AG08396 (cell line): ENCODE measurements around the gene MAPKAPK2.

Source experiments
- DNase-seq: peaks from one replicate; pipeline ENCODE4 v3.0.0; 2012; ENCODE audit warnings: low spot score, mixed read lengths

MAPKAPK2 gene

DNA sequence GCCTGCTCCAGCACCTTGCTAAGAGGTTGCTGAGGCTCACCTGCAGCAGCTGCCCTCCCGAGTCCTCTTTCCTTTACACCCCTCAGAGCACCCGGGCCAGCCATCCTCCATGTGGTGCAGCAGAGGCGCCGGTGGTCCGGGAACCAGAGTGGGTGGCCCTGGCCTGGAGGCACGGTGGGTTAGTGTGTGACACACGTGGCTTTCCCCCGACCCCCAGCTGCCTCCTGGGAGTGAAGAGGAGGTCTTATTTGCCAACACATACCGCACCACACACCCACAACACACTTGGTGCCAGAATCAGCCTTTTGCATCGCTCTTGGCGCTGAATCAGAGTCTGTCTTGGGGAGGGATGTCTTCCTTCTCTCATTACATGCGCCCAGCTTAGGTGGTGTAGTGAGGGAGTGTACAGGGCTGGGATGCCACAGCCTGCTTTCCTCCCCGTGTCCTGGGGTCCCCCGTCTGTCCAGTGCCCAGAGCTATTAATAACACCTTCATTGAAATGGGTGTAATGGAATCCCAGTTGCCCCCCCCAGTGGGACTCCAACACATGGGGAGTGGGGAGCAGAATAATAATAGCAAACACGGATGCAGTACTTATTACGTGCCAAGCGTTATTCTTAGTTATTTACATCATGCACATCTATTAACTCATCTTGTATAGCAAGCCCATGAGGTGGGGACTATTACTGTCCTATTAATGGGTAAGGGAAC is 38.2 kb downstream of the MAPKAPK2 start:
- DNase-seq, result no peak

GRCh38 chr1:206723462-206723804 is 38.7 kb downstream of the MAPKAPK2 start:
- DNase-seq, result no peak

DNA sequence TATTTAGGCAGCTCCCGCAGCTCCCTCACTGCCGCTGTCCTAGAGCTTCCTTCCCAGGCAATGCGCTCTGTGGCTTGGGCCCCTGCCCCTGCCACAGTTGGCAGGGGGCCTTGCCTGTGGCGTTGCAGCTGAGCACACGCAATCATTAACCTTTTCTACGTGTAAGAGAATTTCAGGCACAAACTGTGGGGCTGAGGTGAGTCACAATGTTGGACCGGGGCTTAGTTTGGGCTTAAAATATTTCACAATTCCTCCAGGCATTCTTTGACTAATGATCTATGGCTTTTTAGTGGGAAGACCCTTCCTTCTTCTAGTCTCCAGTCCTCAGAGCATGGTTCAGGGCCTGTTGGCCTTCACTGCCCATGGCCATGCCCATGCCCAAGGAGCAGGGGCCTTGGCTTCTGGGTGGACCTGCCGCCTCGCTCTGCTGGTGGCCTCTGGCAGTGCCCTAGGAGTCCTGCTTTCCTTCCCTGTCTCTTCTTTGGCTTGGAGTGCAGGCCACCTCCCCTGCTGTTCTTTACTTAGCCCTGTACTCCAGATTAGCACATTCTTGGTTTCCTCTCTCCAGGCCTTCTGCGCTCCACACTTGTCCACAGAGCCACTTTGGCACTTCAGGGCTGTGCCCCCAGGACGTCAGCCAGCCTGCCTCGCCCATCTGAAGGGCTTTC is 39.2 kb downstream of the MAPKAPK2 start:
- peak; percentile 60 for DNase-seq

- peak; percentile 64 for DNase-seq
Observed at GRCh38 chr1:206725109-206725963, 40.6 kb downstream of the MAPKAPK2 start.

DNA sequence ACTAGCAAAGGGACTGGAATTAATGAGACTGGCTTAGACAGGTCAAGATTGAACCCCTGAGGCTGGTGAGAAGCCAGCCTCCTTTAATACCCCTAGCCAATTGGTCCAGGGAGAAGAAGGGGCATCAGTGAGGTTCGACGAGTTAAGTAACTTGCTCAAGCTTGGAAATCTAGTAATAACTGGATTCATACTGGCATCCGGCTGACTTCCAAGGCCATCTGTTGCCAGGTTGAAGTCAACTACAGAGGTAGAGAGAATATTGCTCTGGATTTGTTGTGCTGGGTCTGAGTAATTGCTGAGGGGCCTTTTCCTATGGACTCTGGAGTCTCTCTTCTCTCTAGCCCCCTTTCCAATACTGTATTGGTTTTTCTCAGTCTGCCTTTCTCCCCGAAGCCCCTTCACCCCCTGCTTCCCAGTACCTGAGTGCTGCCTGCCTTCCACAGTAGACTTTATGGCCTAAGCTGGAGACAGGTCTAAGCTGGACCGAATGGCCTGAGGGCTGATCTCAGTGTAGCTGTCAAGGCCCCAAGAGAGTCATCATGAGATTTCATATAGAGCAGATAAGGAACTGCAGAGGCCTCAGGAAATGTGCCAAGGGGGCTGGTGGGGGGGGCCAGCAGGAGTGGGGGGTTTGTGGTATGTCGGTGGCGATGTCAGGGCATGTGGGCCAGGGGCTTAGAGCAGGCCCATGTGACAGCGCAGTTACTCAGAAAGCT is 43.4 kb downstream of the MAPKAPK2 start:
- no peak for DNase-seq

DNA sequence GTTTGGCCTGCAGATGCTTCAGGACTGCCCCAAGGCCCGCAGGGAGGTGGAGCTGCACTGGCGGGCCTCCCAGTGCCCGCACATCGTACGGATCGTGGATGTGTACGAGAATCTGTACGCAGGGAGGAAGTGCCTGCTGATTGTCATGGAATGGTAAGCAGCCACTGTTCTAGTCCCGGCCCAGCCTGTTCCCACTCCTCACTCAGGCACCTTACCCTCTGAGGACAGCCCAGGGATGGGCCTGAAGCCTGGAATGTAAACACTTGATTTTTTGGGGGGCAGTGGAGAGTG is 43.9 kb downstream of the MAPKAPK2 start:
- no peak for DNase-seq

DNA sequence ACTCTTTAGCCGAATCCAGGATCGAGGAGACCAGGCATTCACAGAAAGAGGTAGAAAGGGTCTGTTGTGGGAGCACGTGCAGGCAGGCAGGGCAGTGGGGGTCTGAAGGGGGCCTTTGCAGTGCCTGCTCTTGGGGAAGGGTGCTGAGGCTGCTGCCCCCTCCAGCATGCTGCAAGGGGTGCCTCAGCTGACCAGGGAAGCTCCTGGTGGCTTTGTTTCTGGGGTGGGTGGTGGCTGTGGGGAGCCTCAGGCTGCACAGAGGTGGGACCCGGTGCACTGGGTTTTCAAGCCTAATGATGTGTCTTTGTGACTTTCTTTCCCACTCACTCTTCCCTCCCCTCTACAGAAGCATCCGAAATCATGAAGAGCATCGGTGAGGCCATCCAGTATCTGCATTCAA is 44.3 kb downstream of the MAPKAPK2 start:
- no peak for DNase-seq

GRCh38 chr1:206729507-206729906 is 44.8 kb downstream of the MAPKAPK2 start:
- DNase-seq, result no peak

GRCh38 chr1:206732508-206732907 is 47.8 kb downstream of the MAPKAPK2 start:
- DNase-seq, result no peak

- no peak for DNase-seq
Observed at GRCh38 chr1:206732992-206733391, 48.3 kb downstream of the MAPKAPK2 start.

GRCh38 chr1:206734499-206735142 is 49.9 kb downstream of the MAPKAPK2 start:
- DNase-seq, result peak; percentile 68

DNA sequence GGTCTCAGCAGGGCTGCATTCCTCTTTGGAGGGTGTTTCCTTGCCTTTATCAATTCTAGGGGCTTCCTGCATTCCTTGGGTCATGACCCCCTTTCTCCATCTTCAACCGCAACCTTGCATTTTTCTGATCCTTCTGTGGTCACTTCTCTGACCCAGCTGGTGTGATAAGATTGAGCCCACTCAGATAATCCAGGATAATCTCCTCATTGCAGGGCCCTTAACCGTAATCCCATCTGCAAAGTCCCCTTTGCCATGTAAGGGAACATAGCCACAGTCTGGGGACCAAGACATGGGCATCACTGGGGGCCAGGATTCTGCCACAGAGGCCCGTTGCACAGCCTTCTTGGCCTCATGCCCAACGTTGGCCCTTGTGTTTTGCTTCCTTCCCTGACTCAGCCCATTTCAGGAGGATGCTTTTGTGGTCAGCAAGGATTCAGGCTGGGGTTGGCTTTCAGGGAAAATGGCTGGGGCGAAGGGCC is 50.9 kb downstream of the MAPKAPK2 start:
- peak; percentile 37 for DNase-seq

DNA sequence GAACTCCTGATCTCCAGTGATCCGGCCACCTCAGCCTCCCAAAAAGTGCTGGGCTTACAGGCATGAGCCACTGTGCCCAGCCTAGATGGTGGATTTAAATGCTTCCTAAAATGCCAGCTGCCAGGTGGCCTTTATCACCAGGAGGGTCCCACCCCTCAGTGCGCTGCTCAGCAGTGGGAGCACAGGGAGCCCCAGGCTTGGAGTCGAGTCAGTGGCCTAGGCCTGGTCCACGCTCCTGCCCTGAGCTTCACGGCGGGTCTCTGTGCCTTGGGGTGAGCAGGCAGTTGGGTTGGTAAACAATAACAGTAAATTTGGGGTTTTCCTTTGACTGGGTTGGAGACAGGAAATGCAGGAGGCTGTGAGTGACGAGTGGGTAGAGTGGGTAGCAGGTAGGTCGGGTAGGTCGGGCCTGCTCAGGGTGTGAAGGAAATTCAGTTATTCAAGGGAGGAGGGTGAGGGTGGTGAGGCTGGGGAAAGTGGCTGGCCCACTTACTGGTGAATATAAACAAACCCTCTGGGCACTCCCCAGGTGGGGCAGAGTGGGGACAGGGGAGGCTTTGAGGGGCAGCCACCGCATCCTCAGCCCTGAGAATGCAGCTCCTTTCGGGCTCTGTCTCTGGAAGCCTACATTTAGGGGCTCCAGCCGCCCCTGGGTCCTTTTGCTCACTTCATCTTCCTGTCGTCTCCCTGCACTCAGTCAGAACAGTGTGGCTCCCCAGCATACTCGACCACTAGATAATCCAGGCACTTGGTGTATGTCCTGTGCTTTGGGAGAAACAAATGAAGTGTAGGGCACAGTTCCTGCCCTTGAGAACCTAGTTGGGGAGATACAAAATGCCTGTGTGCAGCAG is 52.4 kb downstream of the MAPKAPK2 start:
- DNase-seq, result no peak

DNA sequence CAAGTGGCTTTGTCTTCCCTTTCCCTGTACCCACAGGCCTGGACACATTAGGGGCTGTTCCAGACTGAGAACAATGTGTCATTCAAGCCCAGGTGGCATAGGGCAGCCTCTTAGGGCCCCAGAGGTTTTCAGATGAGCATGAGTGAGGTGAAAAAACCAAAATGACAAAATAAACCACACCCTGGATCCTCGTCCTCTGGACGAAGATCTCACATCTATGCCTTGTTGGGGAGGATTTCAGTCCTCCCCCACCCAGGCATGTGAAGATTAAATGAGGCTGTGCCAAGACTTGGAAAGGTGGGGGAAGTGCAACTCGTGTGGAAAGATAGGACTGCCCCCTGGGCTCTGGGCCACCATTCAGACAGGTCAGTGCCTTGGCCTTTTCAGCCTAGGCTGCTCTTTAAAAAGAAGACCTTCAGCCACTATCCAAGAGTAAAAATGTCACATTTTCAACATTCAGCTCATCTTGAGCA is 53.1 kb downstream of the MAPKAPK2 start:
- no peak for DNase-seq

DNA sequence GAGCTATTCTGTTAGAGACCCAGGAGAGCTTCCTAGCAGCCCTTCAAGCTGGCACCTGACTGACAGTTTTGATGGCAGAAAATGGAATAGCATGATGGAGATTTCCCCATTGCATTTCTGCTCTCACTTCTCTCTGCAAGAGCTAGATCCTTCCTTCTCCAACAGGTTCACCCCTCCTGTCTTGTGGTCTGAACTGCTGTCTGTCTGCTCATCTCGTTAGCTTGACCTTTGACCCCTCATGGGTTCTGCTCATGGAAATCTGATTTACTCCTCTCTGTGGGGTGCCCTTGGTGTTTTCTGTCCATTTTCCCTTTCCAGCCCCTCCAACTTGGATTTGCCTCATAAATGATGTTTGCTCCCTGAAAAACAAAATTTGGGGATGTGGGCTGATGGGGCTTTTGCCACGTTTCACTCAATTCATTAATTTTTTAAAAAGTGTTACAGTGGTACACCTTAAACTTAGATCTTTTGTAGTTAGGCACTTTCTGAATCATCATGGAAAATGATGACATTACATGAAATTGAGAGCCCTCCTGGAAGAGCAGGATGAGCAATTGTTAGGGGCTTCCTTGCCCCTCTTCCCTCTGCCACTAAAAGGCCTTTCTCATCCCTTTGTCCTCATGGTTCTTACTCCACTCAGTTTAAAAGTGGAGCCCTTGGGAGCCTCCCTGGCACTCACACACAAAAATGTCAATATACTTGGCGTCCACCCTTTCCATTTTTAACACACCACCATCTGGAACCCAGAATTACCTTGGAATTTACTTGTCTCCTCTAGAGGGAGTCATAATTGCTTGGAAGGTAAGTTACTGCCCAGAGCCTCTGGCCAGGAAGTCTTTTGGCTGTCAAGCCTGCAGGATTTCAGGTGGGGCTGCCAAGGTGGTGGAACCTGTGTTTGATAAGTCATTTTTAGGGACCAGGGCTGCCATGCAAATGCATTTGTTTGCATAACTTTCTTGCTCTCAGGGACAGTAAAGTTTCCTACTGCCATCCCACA is 54.0 kb downstream of the MAPKAPK2 start:
- DNase-seq, result no peak

GRCh38 chr1:206739411-206740076 is 54.8 kb downstream of the MAPKAPK2 start:
- DNase-seq, result no peak

GRCh38 chr1:206741142-206741701 is 56.5 kb downstream of the MAPKAPK2 start:
- no peak for DNase-seq

GRCh38 chr1:206742719-206743383 is 58.1 kb downstream of the MAPKAPK2 start:
- no peak for DNase-seq
